Measurements from ENCODE around the gene CARNS1. TPM values are rescaled to one million over a fixed set of nuclear protein-coding genes. Genes with fewer than 3 reads are reported as not detected.

The CARNS1 gene
- total and polyA plus RNA-seq, 9 of the 15 experiments (the other 6 are each of a cell fraction or from before 2014, with no cell fraction given) = 0.01 to 0.18 (median 0.06) TPM; not detected in 3

- TF ChIP-seq RERE (CRISPR knock-in tag; IDR thresholded peaks at IDR 0.05; ENCODE audit: borderline replicate concordance) (no peak), NFXL1 (CRISPR knock-in tag; IDR thresholded peaks at IDR 0.05) (no peak), SMC3 (conservative IDR thresholded peaks at IDR 0.05; ENCODE audit: insufficient read depth, low read depth, low read length) (no peak), SMAD4 (CRISPR knock-in tag; conservative IDR thresholded peaks at IDR 0.05) (peak; percentile 46; the same call in 1 of the 2 replicates), ZNF232 (CRISPR knock-in tag; IDR thresholded peaks at IDR 0.05) (no peak), RCOR1 (IDR thresholded peaks at IDR 0.05; ENCODE audit: borderline replicate concordance in 1 of 2, low read depth in 2 of 2, low read length in 2 of 2) (peak in 1 of 2 experiments; percentile 82; a peak in 2 of 4 replicates), POU5F1 (IDR thresholded peaks at IDR 0.05; ENCODE audit: borderline replicate concordance, low read depth, low read length, partially characterized antibody) (no peak), SFPQ (IDR thresholded peaks at IDR 0.05; ENCODE audit: low read depth, low read length) (no peak), POLR2G (IDR thresholded peaks at IDR 0.05; ENCODE audit: low read depth, low read length) (no peak), TAF7 (tag; IDR thresholded peaks at IDR 0.05) (no peak), ARNT (IDR thresholded peaks at IDR 0.05) (peak; percentile 55 to 60; a peak in 2 of 4 replicates), ZNF316 (IDR thresholded peaks at IDR 0.05) (no peak), GATAD2A (IDR thresholded peaks at IDR 0.05) (no peak), ZNF766 (CRISPR knock-in tag; conservative IDR thresholded peaks at IDR 0.05) (no peak), BDP1 (IDR thresholded peaks at IDR 0.05; ENCODE audit: insufficient read depth, insufficient read length) (no peak), MCM7 (IDR thresholded peaks at IDR 0.05) (no peak), PCBP1 (IDR thresholded peaks at IDR 0.05; ENCODE audit: low read depth, low read length, poor library complexity, severe bottlenecking) (no peak), KHSRP (IDR thresholded peaks at IDR 0.05) (no peak), PML (IDR thresholded peaks at IDR 0.05; ENCODE audit: low read length) (no peak), ZNF586 (CRISPR knock-in tag; conservative IDR thresholded peaks at IDR 0.05) (no peak), KAT2B (IDR thresholded peaks at IDR 0.05; ENCODE audit: low read depth, low read length) (no peak), ZNF764 (CRISPR knock-in tag; IDR thresholded peaks at IDR 0.05; ENCODE audit: low read depth) (no peak), MAFF (IDR thresholded peaks at IDR 0.05; ENCODE audit: low read length) (no peak), NFRKB (IDR thresholded peaks at IDR 0.05; ENCODE audit: low read depth) (no peak)
Measured at GRCh38 chr11:67436459-67437081, 21.1 kb downstream of the CARNS1 start (continued).

All from K562 (cell line).